ENCODE measurements around the gene ACSL6. TPM values are rescaled to one million over a fixed set of nuclear protein-coding genes. Genes with fewer than 3 reads are reported as not detected.

The ACSL6 gene
- polyA plus RNA-seq, 2 of the 4 experiments (the other 2 are of a cell fraction): 0.06 to 0.09 TPM

DNA sequence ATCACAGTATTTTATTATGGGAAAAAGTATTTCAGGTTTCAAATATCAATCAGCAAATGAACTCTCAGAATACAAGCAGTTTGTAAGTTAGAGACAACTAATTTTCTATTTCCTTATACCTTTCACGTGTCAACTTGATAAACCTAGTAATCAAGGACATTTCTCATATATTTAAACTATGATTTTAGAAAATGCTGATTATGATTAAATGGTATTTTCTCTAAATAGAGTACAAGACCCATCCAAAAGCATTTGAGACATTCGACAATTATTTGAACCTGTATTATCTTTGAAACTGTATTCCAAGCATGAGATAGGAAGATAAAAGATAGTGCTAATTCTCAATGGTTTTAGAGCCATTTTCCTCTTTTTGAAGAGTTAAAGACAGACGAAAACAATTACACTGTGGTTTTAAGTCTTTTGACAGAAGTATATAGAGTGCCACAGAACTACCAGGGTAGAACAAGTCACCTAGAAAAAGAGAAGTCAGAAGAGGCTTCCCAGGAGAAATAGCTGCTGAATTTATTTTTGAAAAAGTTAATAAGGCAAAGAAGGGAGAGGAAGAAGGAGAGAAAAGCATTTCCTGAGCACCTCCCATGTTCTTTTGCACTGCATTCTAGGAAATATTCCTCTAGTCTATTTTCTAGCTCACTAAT is 71.6 kb downstream of the ACSL6 start:
- TF ChIP-seq, protein P1, sequence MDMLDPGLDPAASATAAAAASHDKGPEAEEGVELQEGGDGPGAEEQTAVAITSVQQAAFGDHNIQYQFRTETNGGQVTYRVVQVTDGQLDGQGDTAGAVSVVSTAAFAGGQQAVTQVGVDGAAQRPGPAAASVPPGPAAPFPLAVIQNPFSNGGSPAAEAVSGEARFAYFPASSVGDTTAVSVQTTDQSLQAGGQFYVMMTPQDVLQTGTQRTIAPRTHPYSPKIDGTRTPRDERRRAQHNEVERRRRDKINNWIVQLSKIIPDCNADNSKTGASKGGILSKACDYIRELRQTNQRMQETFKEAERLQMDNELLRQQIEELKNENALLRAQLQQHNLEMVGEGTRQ (IDR thresholded peaks at IDR 0.05): no peak
- TF ChIP-seq, protein P2, sequence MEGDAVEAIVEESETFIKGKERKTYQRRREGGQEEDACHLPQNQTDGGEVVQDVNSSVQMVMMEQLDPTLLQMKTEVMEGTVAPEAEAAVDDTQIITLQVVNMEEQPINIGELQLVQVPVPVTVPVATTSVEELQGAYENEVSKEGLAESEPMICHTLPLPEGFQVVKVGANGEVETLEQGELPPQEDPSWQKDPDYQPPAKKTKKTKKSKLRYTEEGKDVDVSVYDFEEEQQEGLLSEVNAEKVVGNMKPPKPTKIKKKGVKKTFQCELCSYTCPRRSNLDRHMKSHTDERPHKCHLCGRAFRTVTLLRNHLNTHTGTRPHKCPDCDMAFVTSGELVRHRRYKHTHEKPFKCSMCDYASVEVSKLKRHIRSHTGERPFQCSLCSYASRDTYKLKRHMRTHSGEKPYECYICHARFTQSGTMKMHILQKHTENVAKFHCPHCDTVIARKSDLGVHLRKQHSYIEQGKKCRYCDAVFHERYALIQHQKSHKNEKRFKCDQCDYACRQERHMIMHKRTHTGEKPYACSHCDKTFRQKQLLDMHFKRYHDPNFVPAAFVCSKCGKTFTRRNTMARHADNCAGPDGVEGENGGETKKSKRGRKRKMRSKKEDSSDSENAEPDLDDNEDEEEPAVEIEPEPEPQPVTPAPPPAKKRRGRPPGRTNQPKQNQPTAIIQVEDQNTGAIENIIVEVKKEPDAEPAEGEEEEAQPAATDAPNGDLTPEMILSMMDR (IDR thresholded peaks at IDR 0.05): no peak
- peak; percentile 67 for TF ChIP-seq MAFK (IDR thresholded peaks at IDR 0.05; ENCODE audit: partially characterized antibody)
- no peak for TF ChIP-seq BHLHE40 (IDR thresholded peaks at IDR 0.05; ENCODE audit: low read depth, low read length)
- Histone ChIP-seq H3K9me3 (no peaks in the 10 kb centered on the region), H3K4me3 (no peak overlapping the region), H3K4me2 (no peak overlapping the region), H3K27ac (no peak overlapping the region), H3K4me1 (no peaks in the 10 kb centered on the region)
- ATAC-seq: no peak
- DNase-seq (ENCODE audit: low read depth in 1 of 2, low spot score in 1 of 2): no peak
- CTCF ChIA-PET: no interaction called here
- 18% methylated on average over 3 of the region's 3 CpGs for WGBS (ENCODE audit: missing lambda C conversion rate)
- POLR2A ChIA-PET: no interaction called here
- peak; percentile 36 for FAIRE-seq

DNA sequence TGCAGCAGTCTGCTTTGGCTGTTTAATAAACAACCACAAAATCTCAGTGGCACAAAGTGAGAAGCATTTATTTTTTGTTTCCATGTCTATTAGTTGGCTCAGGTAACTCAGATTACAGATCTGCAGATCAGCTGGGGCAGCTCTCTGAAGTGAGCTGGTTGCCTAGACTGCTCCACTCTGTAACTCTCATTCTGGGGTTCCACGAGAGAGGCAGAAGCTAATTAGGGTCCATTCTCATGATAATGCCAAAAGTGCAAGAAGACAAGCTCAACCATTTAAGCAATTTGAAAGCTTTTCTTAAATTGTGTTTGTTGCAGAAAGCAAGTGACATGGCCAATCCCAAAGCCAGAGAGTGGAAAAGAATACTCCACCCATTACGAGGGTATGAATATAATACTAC is 79.2 kb downstream of the ACSL6 start:
- CTCF ChIA-PET: no interaction called here
- no peak for DNase-seq (ENCODE audit: low read depth in 1 of 2, low spot score in 1 of 2)
- Histone ChIP-seq H3K9me3 (peaks cover 5% of the 10 kb centered on the region; the same call in 2 of the 3 replicates), H3K27ac (no peak overlapping the region), H3K4me3 (no peak overlapping the region), H3K4me1 (no peaks in the 10 kb centered on the region), H3K4me2 (no peak overlapping the region)
- ATAC-seq: no peak
- POLR2A ChIA-PET: no interaction called here
- no peak for FAIRE-seq
- no peak for TF ChIP-seq SREBF2 (IDR thresholded peaks at IDR 0.05)
- no peak for TF ChIP-seq EHMT2 (IDR thresholded peaks at IDR 0.05; ENCODE audit: low read depth)
- no peak for TF ChIP-seq NPAS2 (CRISPR knock-in tag; IDR thresholded peaks at IDR 0.05; ENCODE audit: borderline replicate concordance)
- no peak for TF ChIP-seq HDAC2 (IDR thresholded peaks at IDR 0.05)
- TF ChIP-seq HEYL (CRISPR knock-in tag; IDR thresholded peaks at IDR 0.05): no peak
- no peak for TF ChIP-seq BHLHE40 (IDR thresholded peaks at IDR 0.05; ENCODE audit: low read depth, low read length)
- TF ChIP-seq MYC (IDR thresholded peaks at IDR 0.05; ENCODE audit: borderline replicate concordance, low read length): no peak
- no peak for TF ChIP-seq MAFK (IDR thresholded peaks at IDR 0.05; ENCODE audit: partially characterized antibody)
- no peak for TF ChIP-seq JUNB (IDR thresholded peaks at IDR 0.05)
- no peak for TF ChIP-seq RNF2 (IDR thresholded peaks at IDR 0.05; ENCODE audit: borderline replicate concordance, low read depth)
- no peak for TF ChIP-seq CHD2 (IDR thresholded peaks at IDR 0.05; ENCODE audit: low read length, partially characterized antibody)
- TF ChIP-seq FOXS1 (CRISPR knock-in tag; IDR thresholded peaks at IDR 0.05): no peak
- TF ChIP-seq, protein P3, sequence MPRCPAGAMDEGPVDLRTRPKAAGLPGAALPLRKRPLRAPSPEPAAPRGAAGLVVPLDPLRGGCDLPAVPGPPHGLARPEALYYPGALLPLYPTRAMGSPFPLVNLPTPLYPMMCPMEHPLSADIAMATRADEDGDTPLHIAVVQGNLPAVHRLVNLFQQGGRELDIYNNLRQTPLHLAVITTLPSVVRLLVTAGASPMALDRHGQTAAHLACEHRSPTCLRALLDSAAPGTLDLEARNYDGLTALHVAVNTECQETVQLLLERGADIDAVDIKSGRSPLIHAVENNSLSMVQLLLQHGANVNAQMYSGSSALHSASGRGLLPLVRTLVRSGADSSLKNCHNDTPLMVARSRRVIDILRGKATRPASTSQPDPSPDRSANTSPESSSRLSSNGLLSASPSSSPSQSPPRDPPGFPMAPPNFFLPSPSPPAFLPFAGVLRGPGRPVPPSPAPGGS (IDR thresholded peaks at IDR 0.05): no peak
- TF ChIP-seq GATA3 (IDR thresholded peaks at IDR 0.05; ENCODE audit: borderline replicate concordance): no peak
- no peak for TF ChIP-seq ZFP36 (IDR thresholded peaks at IDR 0.05; ENCODE audit: borderline replicate concordance, partially characterized antibody)
- no peak for TF ChIP-seq KDM5A (IDR thresholded peaks at IDR 0.05)
- TF ChIP-seq NR3C1 (IDR thresholded peaks at IDR 0.05): no peak
- no peak for TF ChIP-seq CEBPB (IDR thresholded peaks at IDR 0.05)
- no peak for TF ChIP-seq POLR2A (IDR thresholded peaks at IDR 0.05; ENCODE audit: low read length)
- TF ChIP-seq SMC3 (IDR thresholded peaks at IDR 0.05): no peak
- WGBS (ENCODE audit: missing lambda C conversion rate): 16% methylated on average over 2 of the region's 2 CpGs

DNA sequence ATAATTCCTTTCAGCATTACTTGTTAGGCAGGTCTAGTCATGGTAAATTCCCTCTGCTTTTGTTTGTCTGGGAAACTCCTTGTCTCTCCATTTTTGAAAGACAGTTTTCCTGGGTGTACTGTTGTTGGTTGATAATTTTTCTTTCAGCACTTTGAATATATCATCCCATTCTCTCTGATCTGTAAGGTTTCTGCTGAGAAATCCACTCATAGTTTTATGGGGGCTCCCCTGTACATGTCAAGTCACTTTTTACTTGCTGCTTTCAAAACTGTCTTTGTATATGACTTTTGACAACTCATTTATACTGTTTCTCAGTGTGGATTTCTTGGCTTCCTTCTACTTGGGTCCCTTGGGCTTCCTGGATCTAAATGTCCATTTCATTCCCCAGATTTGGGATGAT is 82.5 kb downstream of the ACSL6 start:
- ChIA-PET CTCF (no interaction called here), POLR2A (no interaction called here)
- Histone ChIP-seq H3K9me3 (peaks cover 14% of the 10 kb centered on the region), H3K27ac (no peak overlapping the region), H3K4me2 (no peak overlapping the region), H3K4me1 (no peaks in the 10 kb centered on the region), H3K4me3 (no peak overlapping the region)
- TF ChIP-seq CHD4 (IDR thresholded peaks at IDR 0.05; ENCODE audit: borderline replicate concordance): no peak
- no peak for TF ChIP-seq SREBF2 (IDR thresholded peaks at IDR 0.05)
- ATAC-seq: no peak
- FAIRE-seq: no peak
- DNase-seq (ENCODE audit: low read depth in 1 of 2, low spot score in 1 of 2): no peak
